ENCODE data around the gene ERFL.

Gene ERFL

GRCh38 chr19:41928221-41928683 is at the start of gene ERFL:
ERFL (minus strand) TSS chr19:41928449; CDS start chr19:41912919, 15,530 bp downstream.
- no peak for DNase-seq (ENCODE audit: low spot score)

GRCh38 chr19:41977916-41978315 is 49.7 kb upstream of the ERFL start:
- no peak for DNase-seq (ENCODE audit: low spot score)

- no peak for DNase-seq (ENCODE audit: low spot score)
Measured at GRCh38 chr19:41974652-41975051, 46.4 kb upstream of the ERFL start.

GRCh38 chr19:41971363-41971762 is 43.1 kb upstream of the ERFL start:
- no peak for DNase-seq (ENCODE audit: low spot score)

GRCh38 chr19:41969772-41970458 is 41.7 kb upstream of the ERFL start:
- no peak for DNase-seq (ENCODE audit: low spot score)

GRCh38 chr19:41968751-41969595 is 40.7 kb upstream of the ERFL start:
- DNase-seq (ENCODE audit: low spot score) = no peak

- DNase-seq (ENCODE audit: low spot score) = no peak
Measured at GRCh38 chr19:41967054-41967783, 39.0 kb upstream of the ERFL start.

GRCh38 chr19:41965106-41965505 is 36.9 kb upstream of the ERFL start:
- DNase-seq (ENCODE audit: low spot score) = no peak

GRCh38 chr19:41960973-41961372 is 32.7 kb upstream of the ERFL start:
- no peak for DNase-seq (ENCODE audit: low spot score)

- DNase-seq (ENCODE audit: low spot score) = peak; percentile 83
Measured at GRCh38 chr19:41959056-41960053, 31.1 kb upstream of the ERFL start, which contains the start of gene RABAC1. RABAC1 (minus strand) TSS chr19:41959321; CDS start chr19:41959292, 29 bp downstream.

GRCh38 chr19:41958367-41959055 is 30.3 kb upstream of the ERFL start:
- peak; percentile 44 for DNase-seq (ENCODE audit: low spot score)

- DNase-seq (ENCODE audit: low spot score) = peak; percentile 69
Measured at GRCh38 chr19:41957838-41958366, 29.7 kb upstream of the ERFL start.

GRCh38 chr19:41957161-41957837 is 29.1 kb upstream of the ERFL start:
- DNase-seq (ENCODE audit: low spot score) = no peak

GRCh38 chr19:41956621-41957020 is 28.4 kb upstream of the ERFL start:
- DNase-seq (ENCODE audit: low spot score) = no peak

GRCh38 chr19:41955521-41955920 is 27.3 kb upstream of the ERFL start:
- DNase-seq (ENCODE audit: low spot score) = no peak

- peak; percentile 81 for DNase-seq (ENCODE audit: low spot score)
Measured at GRCh38 chr19:41951686-41952172, 23.5 kb upstream of the ERFL start.

- DNase-seq (ENCODE audit: low spot score) = no peak
Measured at GRCh38 chr19:41947091-41947490, 18.8 kb upstream of the ERFL start.

- DNase-seq (ENCODE audit: low spot score) = no peak
Measured at GRCh38 chr19:41945135-41945766, 17.0 kb upstream of the ERFL start.

- DNase-seq (ENCODE audit: low spot score) = no peak
Measured at GRCh38 chr19:41944336-41944735, 16.1 kb upstream of the ERFL start.
